SK-N-DZ (cell line): ENCODE data around the gene PTPRCAP. TPM values are rescaled to one million over a fixed set of nuclear protein-coding genes. Genes with fewer than 3 reads are reported as not detected.
"Not testable (repeated sequence)": the region's sequence is repeated elsewhere in the genome, so short reads cannot be mapped to it uniquely, and the experiment has no call there.

Experiments
- DNase-seq: peaks from one replicate; pipeline ENCODE4 v3.0.0-alpha.2; 2015; ENCODE audit warnings: low spot score
- polyA plus RNA-seq, 2 experiments: library from polyadenylated mRNA; depleted of rRNA; stranded (reverse); fragments of >200 nt; gene quantifications; 2 replicates each; pipeline ENCODE4 v1.2.3, GENCODE V29; 2014

Gene PTPRCAP, protein sequence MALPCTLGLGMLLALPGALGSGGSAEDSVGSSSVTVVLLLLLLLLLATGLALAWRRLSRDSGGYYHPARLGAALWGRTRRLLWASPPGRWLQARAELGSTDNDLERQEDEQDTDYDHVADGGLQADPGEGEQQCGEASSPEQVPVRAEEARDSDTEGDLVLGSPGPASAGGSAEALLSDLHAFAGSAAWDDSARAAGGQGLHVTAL
- polyA plus RNA-seq (2014; cell fraction: cytosol; rRNA removed) = 1.8 TPM in 1 of 2 replicates, not detected in the other
- polyA plus RNA-seq (2014; cell fraction: nucleus; rRNA removed) = 2.7 and 7.3 TPM in 2 replicates

DNA sequence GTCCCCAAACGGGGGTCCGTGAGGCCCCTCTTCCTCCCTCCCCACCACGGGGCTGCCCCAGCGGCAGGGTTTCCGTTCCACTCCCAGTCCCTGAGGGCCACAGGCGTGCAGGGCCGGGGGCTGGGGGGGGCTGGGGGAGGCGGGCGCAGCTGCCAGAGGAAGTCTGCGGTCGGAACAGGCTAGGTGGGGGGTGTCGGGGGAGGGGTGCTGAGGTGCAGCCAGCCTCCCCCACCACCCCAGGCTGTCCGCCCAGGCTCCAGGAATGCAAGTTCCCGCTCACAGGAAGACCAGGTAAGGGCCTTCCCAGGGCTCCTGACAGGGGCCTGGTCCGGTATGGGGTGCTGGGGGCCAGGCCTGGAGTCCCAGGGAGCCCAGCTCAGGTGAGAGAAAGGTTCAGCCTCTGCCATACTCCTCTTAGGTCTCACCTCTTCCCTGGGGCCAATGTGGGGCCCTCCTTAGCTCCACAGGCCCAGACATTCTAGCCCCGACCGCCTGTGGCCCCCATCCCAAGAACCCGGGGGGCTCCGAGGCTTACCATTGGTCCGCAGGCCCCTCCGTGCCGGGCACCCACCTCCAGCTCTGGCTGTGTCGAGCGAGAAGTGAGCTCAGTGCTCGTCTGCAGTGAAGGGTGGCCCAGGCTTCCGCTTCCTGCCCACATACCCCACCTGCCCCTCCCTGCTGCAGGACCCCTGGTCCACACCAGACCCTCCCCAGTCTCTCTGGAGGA is at the start of gene PTPRCAP:
Gene PTPRCAP, minus strand, starts transcription at position 601 of the 727 bp plus-strand sequence. Its CDS starts 63 bp downstream, at position 538.
- DNase-seq = no peak

DNA sequence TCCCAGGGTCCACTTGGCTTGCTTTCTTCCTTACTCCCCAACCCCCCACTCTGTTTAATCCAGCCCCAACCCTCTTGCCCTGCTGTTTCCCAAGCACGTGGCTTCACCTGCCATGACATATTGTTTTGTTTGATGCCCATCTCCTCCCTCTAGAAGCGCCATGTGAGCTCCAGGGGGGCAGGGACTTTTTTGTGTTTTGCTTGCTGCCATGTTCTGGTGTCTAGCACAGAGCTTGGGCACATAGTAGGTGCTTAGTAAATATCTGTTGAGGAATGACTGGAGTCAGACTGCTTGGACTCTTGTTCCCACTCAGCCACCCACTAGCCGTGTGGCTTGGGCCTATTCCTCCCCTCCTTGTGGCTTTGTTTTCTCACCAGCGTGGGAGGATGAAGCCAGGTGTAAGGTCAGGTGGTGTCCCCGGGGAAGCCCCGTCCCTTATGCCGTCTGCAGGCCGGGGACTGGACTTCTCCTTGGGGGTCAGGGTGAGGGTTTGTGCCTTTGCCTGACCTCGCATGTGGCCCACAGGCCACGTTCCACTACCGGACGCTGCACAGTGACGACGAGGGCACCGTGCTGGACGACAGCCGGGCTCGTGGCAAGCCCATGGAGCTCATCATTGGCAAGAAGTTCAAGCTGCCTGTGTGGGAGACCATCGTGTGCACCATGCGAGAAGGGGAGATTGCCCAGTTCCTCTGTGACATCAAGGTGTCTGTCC is 49.2 kb upstream of the PTPRCAP start:
- DNase-seq = no peak

DNA sequence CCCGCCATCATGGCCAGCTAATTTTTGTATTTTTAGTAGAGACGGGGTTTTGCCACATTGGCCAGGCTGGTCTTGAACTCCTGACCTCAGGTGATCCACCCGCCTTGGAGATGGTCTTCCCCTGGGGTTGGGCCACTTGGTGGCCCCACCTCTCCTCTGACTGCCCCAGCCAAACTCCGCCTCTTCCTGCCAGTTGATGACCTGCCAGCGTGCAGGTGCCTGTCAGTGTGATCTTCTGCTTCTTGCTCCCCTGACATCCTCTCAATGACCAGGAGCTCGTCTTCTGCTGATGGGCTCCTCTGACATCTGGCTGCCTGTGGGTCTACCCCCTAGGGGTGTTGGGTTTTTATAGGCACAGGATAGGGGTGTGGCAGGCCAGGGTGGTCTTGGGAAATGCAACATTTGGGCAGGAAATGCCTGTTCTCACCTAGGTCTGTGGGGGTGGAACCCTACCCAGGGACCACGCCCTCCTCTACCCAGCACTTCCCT is 48.4 kb upstream of the PTPRCAP start:
- DNase-seq = not testable (repeated sequence)

DNA sequence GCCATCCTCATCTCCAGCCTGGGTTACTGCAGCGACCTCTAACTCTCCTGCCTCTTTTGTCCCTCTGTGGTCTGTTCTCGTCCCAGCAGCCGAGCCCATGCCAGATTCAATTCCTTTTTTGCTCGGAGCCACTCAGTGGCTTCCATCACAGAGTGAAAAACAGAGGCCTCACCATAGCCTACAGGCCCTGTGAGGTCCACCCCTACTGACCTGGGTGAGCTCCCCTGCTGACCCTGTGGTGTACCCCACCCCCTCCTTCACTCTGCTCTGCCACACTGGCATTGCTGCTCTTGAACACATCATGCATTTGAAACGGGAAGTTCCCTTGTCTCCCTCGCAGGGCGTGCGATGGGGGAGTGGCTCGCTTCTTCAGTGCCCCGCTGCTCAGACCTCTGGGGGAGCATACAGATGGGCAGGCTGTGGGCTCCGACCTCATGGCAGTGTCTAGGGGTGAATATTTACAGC is 47.4 kb upstream of the PTPRCAP start:
- no peak for DNase-seq

DNA sequence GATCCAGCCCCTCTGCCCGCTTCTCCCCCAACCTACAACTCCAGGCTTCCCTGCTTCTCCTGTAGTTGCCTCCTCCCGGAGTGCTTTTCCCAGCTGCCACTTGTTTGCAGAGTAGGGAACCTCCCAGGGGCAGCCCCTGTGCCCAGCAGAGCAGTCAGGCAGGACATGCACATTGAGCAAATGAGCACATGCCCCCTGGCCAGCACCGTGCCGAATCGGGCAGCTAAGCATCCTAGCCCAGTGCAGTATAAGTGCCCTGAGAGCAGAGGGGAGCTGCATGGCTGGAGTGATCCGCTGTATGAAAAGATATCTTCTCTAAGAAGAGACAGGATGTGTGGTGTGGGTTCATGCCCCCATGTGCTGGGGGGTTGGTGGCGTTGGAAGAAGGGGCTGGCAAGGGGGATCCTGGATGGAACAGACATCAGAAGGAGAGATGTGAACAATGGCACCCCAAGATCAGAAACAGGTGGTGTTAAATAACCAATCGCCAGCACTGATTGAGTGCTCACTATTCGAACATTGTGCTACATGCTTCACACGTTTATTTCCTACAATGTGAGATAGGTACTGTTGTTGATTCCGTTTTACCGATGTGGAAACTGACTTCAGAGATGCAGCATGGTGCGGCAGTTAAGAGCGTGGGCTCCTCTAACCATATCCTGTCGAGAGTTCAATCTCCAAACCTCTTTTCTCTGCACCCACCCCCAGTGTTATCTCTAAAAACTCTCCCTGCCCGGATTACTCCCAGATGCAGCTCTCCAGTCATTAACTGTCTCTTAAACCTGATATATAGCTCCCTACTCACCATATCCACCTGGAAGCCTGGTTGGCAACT is 46.6 kb upstream of the PTPRCAP start:
- DNase-seq = no peak

DNA sequence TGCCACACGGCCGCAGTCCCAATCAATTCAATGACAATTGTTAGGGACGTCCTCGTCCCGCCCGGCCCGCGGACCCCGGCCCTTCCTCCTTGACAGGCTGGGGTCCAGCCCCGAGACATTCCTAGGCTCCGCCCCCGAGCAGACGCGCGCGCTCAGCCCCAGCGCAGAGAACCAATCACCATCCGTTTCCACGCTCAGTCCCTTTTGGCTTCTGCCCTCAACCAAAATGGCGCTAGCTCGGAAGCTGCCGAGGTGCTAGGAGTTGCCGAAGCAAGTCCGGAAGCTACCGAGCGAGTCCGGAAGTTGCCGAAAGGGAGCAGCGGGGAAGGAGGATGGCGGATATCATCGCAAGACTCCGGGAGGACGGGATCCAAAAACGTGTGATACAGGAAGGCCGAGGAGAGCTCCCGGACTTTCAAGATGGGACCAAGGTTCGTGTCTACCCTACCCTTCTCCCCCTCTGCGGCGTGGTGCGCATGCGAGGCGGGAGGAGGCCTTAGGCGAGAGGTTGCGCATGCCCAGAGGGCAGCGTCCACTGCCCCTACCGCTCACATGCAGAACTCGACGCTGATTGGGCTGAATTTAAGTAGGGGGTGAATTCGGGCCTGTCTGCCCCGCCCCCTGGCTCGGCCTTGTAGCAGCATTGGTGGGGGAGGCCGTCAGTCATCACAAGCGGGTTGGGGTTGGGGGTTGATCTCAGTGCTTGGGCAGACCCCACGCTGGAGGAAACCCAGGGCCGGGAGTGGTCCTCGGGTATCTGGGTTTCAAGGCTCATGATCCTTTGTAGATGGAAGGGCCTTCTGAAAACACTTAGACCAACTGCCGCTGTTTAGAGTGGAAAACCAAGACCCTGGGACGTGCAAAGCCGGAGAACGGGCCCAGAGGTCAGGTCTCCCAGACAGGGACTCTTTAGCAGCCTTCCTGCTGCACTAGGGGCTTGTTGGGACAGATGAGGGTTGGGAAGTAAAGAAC is 45.6 kb upstream of the PTPRCAP start, which contains the start of gene AIP:
Gene AIP, plus strand, starts transcription at position 200 of the 972 bp plus-strand sequence. Its CDS starts 133 bp downstream, at position 333.
- peak; percentile 99 for DNase-seq

DNA sequence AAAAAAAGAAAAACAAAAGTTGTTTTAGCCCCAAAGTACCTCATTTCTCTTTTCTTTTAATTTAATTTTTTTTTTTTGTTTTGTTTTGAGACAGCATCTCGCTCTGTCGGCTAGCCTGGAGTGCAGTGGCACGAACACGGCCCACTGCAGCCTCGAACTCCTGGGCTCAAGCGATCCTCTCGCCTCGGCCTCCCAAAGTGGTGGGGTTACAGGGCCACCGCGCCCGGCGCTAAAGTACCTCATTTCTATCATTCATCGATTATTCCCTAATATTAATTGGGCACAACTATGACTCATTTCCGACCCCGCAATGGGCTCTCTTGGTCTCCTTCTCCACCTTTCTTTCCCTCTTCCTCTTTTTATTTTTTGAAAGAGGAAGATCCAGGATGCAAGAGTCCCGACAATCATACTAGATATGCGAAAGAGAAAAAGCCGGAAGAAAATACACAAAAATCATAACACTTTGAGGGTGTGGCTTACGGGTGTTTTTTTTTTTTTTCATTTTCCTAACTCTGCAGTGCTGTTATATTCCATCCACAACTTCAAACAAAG is 44.9 kb upstream of the PTPRCAP start:
- DNase-seq = no peak

DNA sequence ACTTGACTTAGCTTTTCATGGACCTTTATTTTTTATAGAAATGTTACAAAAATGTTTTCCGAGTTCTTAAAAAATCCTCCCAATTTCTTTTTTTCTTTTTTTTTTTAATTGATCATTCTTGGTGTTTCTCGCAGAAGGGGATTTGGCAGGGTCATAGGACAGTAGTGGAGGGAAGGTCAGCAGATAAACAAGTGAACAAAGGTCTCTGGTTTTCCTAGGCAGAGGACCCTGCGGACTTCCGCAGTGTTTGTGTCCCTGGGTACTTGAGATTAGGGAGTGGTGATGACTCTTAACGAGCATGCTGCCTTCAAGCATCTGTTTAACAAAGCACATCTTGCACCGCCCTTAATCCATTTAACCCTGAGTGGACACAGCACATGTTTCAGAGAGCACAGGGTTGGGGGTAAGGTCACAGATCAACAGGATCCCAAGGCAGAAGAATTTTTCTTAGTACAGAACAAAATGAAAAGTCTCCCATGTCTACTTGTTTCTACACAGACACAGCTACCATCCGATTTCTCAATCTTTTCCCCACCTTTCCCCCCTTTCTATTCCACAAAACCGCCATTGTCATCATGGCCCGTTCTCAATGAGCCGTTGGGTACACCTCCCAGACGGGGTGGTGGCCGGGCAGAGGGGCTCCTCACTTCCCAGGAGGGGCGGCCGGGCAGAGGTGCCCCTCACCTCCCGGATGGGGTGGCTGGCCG is 40.0 kb upstream of the PTPRCAP start:
- DNase-seq = not testable (repeated sequence)

DNA sequence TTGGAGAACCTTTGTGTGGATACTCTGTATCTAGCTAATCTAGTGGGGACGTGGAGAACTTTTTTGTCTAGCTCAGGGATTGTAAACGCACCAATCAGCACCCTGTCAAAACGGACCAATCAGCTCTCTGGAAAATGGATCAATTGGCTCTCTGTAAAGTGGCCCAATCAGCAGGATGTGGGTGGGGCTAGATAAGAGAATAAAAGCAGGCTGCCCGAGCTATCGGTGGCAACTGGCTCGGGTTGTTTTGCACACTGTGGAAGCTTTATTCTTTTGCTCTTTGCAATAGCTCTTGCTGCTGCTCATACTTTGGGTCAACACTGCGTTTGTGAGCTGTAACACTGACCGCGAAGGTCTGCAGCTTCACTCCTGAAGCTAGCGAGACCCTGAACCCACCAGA is 39.2 kb upstream of the PTPRCAP start:
- DNase-seq = not testable (repeated sequence)

DNA sequence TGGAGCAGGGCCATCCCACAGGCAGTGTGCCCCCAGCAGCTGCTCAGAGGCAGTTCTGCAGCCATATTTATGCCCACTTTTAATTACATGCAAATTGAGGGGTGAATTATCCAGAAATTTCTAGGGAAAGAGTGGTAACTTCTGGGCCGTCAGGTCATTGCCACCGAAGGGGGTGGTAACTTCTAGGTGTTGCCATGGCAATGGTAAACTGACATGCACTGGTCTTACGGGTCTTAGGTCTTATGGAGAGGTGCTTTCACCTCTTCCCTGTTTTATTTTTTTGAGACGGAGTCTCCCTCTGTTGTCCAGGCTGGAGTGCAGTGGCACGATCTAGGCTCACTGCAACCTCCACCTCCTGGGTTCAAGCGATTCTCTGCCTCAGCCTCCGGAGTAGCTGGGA is 35.4 kb upstream of the PTPRCAP start:
- no peak for DNase-seq

DNA sequence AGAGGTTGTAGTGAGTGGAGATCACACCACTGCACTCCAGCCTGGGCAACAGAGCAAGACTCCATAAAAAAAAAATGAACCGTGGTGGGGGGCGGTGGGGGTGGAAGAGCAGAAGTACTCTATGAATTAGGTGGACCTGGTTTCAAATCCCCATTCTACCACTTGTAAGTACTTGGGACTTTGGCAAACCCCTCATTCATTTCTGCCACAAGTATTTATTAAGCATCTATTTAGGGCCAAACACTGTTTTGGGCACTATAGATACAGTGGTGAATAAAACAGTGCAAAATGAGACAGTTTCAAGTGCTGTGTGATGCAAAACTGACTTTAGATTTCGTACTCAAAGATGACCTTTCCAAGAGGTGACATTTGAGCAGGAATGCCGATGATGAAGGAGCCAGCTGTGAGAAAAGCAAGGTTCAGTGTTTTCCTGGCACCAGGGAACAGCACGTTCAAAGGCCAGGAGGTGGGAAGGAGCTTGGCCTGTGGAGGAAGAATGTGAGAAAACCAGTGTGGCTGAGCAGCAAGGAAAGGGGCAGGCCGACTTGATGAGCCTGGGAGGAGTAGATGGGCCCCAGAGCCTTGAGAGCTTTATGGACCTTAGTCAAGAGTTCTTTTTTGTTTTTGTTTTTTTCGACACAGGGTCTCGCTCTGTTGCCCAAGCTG is 33.0 kb upstream of the PTPRCAP start:
- no peak for DNase-seq

DNA sequence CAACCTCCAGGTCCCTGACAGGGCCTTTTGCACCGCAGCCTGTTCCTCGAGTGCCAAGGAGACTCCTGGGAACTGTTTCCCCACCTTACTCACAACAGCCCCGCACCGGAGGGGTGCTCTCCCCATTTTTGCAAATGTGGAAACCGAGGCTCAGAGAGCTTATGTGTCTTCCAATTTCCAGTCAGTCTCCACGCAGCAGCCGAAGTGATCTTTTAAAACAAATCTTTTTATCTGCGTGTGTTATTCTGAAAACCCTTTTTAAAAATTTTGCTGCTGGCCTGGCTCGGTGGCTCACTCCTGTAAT is 32.0 kb upstream of the PTPRCAP start:
- DNase-seq = no peak

DNA sequence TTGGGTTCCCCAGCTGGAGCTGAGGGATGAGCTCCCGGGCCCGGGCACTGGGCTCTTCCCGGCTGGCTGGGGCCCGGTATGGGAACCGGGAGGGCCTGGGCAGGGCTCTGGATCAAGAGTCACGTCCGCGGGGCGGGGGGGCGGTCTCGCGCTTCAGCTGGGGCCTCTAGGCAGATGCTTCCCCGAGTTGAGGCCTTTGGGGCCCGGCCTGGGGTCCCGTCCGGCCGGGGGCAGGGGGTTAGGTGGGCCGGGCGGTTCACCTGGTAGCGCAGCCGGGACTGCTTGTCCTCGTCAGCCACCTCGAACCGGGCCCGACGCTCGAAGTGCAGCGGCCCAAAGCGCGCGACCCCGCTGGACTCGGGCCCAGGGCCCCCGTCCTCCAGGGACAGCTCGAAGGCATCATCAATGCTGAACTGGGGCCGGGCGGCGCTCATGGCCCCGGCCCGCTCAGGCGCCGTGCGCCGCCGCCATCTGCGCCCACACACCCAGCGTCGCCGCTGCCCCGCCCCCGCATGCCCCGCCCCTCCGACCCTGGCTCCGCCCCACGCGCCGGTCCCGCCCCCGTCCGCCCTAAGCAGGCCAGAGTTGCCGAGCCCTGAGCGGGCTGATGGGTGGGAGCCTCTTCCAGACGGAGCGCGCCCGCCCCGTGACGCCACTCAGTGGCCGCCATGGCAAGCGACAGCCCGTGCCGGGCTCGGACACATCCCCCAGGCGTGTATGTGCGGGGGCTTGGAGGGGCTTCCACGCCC is 31.5 kb upstream of the PTPRCAP start, which contains the start of gene TMEM134:
Gene TMEM134, minus strand, starts transcription at position 493 of the 749 bp plus-strand sequence. Its CDS starts 59 bp downstream, at position 434.
- peak; percentile 90 for DNase-seq

DNA sequence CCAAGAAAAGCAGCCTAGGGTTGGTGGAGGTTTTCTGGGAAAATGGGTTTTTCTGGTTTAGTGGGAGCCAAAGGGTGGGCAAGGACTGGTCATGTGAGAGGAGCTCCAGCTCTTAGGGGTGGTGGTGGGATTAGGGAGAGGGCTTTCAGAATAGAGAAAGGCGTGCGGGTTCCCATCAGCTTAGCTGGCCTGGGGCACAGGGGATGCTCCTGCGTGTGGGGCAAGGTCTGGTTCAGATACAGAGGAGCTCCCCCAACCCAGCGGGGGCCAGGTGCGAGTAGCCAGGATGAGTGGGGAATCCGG is 30.9 kb upstream of the PTPRCAP start:
- DNase-seq = no peak

DNA sequence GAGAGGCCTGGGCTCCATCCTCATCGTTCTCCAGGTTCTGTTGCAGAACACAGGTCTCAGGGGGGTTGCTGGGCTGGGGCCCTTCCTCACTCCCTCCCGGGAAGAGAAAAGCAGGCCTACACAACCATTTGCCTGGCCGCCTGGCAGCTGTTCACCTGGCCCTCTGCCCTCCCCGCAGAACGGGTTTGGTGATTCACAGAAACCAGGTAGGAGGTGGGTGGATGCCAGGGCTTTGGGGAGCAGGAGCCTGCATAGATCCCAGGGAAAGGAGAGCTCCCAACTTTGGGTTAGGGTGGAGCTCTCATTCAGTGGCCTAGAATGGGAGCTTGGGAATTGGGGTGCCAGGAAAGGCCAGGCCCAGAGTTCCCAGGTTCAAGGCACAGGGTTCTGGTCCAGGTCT is 30.6 kb upstream of the PTPRCAP start:
- no peak for DNase-seq

DNA sequence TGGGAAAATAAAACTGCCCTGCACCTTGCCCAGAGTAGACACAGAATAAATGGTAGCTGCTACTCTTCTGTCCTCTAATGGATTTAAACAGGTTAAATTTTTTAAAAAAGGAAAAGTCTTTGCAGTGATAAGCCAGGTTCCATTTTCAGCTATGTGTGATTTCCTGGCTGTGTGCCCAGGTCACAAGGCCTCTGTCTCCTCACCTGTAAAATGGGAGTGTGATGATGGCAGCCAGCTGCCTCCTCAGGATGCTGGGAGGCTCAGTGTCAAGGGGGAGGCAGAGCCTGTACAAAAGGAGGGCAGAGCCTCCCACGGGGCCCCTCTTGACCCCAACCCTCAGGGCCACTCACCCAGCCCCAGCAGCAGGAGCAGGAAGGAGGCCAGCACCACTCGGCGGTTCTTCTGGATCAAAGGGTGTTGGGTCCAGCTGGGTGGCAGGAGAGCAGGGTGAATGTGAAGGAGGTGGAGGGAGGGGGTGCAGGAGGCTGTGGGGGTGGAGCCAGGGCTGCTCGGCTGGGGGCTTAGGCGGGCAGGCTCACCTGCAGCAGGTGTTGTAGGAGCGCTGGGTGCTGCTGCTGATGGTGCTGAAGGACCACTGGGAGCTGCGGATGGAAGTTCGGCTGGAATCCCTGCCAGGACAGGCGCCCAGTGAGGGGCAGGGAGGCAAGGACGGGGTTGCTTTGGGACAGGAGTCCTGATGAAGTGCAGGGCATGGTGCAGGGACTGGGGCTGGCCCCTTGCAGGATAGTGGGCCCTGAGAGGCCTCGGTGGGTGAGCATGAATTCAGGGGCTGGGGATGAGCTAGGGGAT is 29.7 kb upstream of the PTPRCAP start:
- no peak for DNase-seq

DNA sequence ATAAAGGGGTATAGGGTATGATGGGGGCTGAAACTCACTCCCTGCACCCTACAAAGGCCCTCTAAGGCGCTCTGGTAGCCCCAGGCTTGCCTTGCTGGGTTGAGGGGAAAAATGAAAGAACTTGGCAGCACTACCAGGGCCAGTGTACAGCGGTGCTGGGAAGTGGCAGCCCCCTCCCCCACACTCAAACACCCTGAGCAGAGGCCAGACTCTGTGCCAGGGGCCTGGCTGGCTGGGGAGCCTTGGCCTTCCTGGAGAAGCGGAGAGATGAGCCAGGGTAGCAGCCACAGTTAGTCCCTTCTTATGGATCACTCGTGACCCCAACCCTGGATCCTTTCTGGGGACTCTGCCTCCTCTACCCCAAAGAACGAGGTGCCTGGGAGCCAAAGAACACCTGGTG is 28.9 kb upstream of the PTPRCAP start:
- DNase-seq = no peak
